HL-60/S4 treated with phorbol 12-myristate 13-acetate at 8.2 ng/mL for 4 days and 3 days (cell line): ENCODE measurements around the gene FMNL1.

ENCODE experiments used
- in situ Hi-C: fragments of 300-500 bp; cut with MboI; formaldehyde crosslinking; loops from 2 replicates; pipeline ENCODE4 v1.15.0; 2022; ENCODE audit warnings: low sequenced_read_pairs

Gene FMNL1

DNA sequence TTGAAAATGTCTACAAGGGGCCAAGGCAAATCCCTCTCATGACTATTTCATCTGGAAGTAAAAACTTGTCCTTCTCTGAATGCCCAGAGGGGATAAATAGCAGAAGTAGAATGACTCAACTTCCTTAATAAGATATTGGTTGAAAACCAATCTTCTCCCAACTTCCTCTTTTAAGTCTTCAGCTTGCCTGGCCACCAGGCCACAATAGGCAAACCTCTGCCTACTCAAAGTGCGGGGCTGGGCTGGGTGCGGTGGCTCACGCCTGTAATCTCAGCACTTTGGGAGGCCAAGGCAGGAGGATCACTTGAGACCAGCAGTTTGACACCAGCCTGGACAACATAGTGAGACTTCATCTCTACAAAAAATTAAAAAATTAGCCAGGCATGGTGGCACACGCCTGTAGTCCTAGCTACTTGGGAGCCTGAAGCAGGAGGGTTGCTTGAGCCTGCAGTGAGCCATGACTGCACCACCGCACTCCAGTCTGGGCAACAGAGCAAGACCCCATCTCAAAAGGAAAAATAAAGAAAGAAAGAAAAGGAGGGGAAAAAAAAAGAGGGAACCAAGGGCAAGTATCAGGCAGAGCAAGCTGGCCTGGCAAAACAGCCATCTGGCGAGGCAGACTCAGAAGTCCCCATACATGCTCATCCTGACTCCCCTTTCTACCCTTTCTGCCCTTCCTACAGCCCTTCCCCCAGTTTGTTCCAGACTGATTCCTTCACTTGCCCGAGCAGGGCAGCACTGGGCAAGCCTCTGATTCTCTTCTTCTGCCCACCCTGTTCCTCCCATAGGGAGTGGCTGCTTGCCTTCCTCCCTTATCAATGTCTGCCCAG, 74.5 kb downstream of the FMNL1 start:
- in situ Hi-C loops: no loop called here

DNA sequence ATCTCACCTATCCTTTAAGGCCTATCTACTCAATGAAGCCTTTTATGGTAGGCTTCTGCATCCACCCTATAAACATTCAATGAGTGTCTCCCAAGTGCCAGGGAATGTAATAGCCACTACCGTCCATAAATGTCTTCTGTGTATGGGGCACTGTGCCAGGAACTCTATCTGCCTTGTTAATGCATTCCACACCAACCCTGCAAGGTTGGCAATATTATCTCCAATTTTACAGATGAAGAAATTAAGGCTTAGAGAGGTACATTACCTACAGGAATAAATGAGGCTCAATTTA, 75.1 kb downstream of the FMNL1 start:
- in situ Hi-C loops: no loop called here
